ENCODE data around the gene GPHN. TPM values are rescaled to one million over a fixed set of nuclear protein-coding genes. Genes with fewer than 3 reads are reported as not detected.

GPHN gene
- total and polyA plus RNA-seq, 2 donors (not counting 3 experiments of a cell fraction or from before 2014, with no cell fraction given) = 5.1 to 23.2 TPM

DNA sequence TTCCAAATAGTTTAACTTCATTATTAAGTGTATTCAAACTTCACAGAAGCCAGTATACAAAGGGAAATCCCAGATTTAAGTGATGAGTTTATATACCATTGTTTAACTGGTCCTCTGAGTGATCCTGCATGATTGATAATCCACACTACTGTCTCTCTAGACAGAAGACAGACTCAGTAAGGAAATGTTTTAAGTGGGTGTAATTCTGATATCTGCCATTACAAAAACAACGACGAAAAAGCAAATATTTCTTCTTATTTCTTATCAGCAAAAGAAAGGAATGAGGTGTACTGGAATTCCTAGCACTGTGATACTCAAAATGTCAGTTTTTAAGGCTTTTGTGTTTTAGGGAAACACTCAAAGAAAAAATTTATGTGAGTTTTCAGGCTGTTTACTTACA, 127.5 kb downstream of the GPHN start:
- Histone ChIP-seq H2AFZ (ENCODE audit: low read depth, low read length) (no peak overlapping the region), H3K4me2 (ENCODE audit: insufficient read depth, low read length) (peak overlapping the region; percentile 62), H3K79me2 (ENCODE audit: control insufficient read depth, insufficient read depth, low read length) (peaks cover 2% of the 10 kb centered on the region), H3K9me3 (replicated peaks; ENCODE audit: control insufficient read depth, insufficient read depth, low read length) (no peaks in the 10 kb centered on the region), H3K4me1 (ENCODE audit: control insufficient read depth, extremely low read depth, insufficient read depth, low read length) (peaks cover 17% of the 10 kb centered on the region), H3K36me3 (ENCODE audit: control insufficient read depth in 2 of 2, extremely low read depth in 1 of 2, insufficient read depth in 2 of 2, low read length in 2 of 2) (no peaks in the 10 kb centered on the region), H4K20me1 (replicated peaks; ENCODE audit: control insufficient read depth, extremely low read depth, insufficient read depth, low read length) (no peaks in the 10 kb centered on the region), H3K27me3 (ENCODE audit: control insufficient read depth in 2 of 2, insufficient read depth in 2 of 2, low read length in 2 of 2) (no peaks in the 10 kb centered on the region), H3K9ac (replicated peaks; ENCODE audit: extremely low read depth, insufficient read depth, low read length) (no peak overlapping the region), H3K4me3 (replicated peaks in 1 of 3; ENCODE audit: insufficient read depth in 1 of 3, low read depth in 1 of 3, low read length in 3 of 3) (no peak overlapping the region), H3K9me1 (replicated peaks; ENCODE audit: control insufficient read depth, extremely low read depth, insufficient read depth, low read length) (no peaks in the 10 kb centered on the region), H3K27ac (ENCODE audit: insufficient read depth, low read depth, low read length) (peak overlapping the region; percentile 30)
- ChIA-PET CTCF (interaction anchor here (1.1 to 1.4 kb wide), 3 partner anchors 11 to 26 kb away, joined by 6 to 8 read pairs (median 6); no protein-coding TSS in a partner anchor), POLR2A (no interaction called here)
- FAIRE-seq = no peak
- DNase-seq (ENCODE audit: low read depth, low spot score) = no peak
- intact Hi-C loops (cut with micrococcal nuclease) (no loop called here), dilution Hi-C loops (cut with MboI; ENCODE audit: extremely low pct_ligation_motif_present, low sequenced_read_pairs) (no loop called here)
- BruUV-seq (replicated peaks) = no TSS peak
- TF ChIP-seq FOS (IDR thresholded peaks at IDR 0.05; ENCODE audit: borderline replicate concordance, insufficient read depth, low read length) = no peak
- TF ChIP-seq, protein P1, sequence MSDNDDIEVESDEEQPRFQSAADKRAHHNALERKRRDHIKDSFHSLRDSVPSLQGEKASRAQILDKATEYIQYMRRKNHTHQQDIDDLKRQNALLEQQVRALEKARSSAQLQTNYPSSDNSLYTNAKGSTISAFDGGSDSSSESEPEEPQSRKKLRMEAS (IDR thresholded peaks at IDR 0.05; ENCODE audit: insufficient read depth, insufficient read length) = no peak
- no peak for TF ChIP-seq POLR2AphosphoS5 (IDR thresholded peaks at IDR 0.05; ENCODE audit: insufficient read depth, low read depth, low read length)
- TF ChIP-seq GATA2 (IDR thresholded peaks at IDR 0.05; ENCODE audit: insufficient read depth, insufficient read length, low read depth, low read length) = no peak
- no peak for TF ChIP-seq JUN (IDR thresholded peaks at IDR 0.05; ENCODE audit: borderline replicate concordance, insufficient read depth, insufficient read length, low read depth)
- no peak for TF ChIP-seq MYC (IDR thresholded peaks at IDR 0.05; ENCODE audit: low read depth, low read length)
- no peak for TF ChIP-seq POLR2A (IDR thresholded peaks at IDR 0.05; ENCODE audit: low read depth, low read length)
- no peak for TF ChIP-seq EZH2 (IDR thresholded peaks at IDR 0.05; ENCODE audit: borderline replicate concordance, low read depth, low read length, severe bottlenecking)
- TF ChIP-seq, protein P2, sequence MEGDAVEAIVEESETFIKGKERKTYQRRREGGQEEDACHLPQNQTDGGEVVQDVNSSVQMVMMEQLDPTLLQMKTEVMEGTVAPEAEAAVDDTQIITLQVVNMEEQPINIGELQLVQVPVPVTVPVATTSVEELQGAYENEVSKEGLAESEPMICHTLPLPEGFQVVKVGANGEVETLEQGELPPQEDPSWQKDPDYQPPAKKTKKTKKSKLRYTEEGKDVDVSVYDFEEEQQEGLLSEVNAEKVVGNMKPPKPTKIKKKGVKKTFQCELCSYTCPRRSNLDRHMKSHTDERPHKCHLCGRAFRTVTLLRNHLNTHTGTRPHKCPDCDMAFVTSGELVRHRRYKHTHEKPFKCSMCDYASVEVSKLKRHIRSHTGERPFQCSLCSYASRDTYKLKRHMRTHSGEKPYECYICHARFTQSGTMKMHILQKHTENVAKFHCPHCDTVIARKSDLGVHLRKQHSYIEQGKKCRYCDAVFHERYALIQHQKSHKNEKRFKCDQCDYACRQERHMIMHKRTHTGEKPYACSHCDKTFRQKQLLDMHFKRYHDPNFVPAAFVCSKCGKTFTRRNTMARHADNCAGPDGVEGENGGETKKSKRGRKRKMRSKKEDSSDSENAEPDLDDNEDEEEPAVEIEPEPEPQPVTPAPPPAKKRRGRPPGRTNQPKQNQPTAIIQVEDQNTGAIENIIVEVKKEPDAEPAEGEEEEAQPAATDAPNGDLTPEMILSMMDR (IDR thresholded peaks at IDR 0.05; ENCODE audit: extremely low read depth in 1 of 2, insufficient read depth in 1 of 2, low read depth in 1 of 2, low read length in 2 of 2) = no peak
